Epithelial cell of esophagus (primary cell): ENCODE measurements around the gene IL18R1.
"Not testable (repeated sequence)": the region's sequence is repeated elsewhere in the genome, so short reads cannot be mapped to it uniquely, and the experiment has no call there.

Source experiments
- DNase-seq: peaks from one replicate; pipeline ENCODE4 v3.0.0; 2010; ENCODE audit warnings: low read depth
- H3K4me3 ChIP-seq: 2 replicates; pipeline ENCODE4 v1.5.1; 2011; ENCODE audit warnings: mild to moderate bottlenecking, low read length, control low read depth
- TF ChIP-seq, protein P1 (sequence below): IDR thresholded peaks from 2 replicates; pipeline ENCODE4 v1.5.1; 2011; ENCODE audit warnings: low read depth, mild to moderate bottlenecking, low read length, control low read depth, inconsistent platforms; ENCODE audit not compliant: insufficient read depth; ENCODE audit errors: missing control alignments

IL18R1 gene

DNA sequence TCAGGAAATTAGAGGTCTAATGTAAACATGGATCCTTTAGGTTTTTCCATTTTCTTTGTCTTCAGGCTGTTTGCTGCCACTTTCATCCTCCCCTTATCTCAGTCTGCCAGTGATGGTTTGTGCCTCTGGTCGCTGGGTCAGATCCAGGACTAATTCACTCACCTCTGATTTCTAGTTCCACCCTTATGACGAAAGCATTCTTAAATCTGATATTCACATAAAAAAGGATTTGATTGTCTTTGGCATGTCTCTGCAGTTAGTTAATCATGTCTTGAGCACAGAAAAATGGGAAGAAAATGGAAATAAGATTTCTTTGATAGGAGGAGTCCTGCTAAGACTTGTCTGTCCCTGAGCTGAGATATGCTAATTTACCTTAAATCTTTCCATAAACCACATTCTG is 39.7 kb upstream of the IL18R1 start:
- TF ChIP-seq, protein P1, sequence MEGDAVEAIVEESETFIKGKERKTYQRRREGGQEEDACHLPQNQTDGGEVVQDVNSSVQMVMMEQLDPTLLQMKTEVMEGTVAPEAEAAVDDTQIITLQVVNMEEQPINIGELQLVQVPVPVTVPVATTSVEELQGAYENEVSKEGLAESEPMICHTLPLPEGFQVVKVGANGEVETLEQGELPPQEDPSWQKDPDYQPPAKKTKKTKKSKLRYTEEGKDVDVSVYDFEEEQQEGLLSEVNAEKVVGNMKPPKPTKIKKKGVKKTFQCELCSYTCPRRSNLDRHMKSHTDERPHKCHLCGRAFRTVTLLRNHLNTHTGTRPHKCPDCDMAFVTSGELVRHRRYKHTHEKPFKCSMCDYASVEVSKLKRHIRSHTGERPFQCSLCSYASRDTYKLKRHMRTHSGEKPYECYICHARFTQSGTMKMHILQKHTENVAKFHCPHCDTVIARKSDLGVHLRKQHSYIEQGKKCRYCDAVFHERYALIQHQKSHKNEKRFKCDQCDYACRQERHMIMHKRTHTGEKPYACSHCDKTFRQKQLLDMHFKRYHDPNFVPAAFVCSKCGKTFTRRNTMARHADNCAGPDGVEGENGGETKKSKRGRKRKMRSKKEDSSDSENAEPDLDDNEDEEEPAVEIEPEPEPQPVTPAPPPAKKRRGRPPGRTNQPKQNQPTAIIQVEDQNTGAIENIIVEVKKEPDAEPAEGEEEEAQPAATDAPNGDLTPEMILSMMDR, result no peak
- no peak overlapping the region for H3K4me3 ChIP-seq
- no peak for DNase-seq

DNA sequence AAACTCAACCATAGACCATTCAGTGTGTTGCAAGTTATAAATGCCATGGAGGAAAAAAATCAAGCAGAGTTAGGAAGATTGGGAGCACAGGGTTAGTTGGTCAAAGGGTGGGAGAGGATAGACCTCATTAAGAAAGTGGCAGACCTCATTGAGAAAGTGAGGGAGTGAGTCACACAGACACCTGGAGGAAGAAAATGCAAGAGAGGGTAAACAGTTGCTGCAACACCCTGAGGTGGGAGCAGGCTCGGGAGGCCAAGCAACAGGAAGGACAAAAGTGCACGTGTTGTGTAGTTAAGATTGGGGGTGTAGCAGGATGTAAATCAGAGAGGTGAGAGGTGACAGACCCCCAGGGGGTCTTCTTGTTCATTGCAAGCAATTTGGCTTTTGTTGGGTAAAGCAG is 37.9 kb upstream of the IL18R1 start:
- no peak overlapping the region for H3K4me3 ChIP-seq
- DNase-seq, result peak; percentile 88
- TF ChIP-seq, protein P1, result no peak

DNA sequence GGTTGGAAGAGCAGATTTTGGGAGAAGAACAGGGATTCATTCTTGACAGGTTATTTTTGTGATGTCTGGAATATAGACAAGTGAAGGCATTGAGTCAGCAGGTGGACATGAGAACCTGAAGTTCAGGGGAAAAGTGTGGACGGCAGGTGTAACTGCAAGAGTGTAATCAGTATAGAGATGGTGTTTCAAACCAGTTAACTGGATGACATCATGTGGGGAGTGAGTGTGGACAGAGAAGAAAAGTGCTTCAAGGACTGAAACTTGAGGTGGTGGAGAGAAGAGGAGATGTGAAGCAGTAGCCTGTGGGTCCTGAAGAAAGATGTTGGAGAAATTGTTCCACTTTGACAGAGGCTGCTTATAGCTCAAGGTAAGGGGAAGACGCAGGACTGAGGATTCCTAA is 37.2 kb upstream of the IL18R1 start:
- no peak overlapping the region for H3K4me3 ChIP-seq
- TF ChIP-seq, protein P1, result no peak
- DNase-seq, result no peak

DNA sequence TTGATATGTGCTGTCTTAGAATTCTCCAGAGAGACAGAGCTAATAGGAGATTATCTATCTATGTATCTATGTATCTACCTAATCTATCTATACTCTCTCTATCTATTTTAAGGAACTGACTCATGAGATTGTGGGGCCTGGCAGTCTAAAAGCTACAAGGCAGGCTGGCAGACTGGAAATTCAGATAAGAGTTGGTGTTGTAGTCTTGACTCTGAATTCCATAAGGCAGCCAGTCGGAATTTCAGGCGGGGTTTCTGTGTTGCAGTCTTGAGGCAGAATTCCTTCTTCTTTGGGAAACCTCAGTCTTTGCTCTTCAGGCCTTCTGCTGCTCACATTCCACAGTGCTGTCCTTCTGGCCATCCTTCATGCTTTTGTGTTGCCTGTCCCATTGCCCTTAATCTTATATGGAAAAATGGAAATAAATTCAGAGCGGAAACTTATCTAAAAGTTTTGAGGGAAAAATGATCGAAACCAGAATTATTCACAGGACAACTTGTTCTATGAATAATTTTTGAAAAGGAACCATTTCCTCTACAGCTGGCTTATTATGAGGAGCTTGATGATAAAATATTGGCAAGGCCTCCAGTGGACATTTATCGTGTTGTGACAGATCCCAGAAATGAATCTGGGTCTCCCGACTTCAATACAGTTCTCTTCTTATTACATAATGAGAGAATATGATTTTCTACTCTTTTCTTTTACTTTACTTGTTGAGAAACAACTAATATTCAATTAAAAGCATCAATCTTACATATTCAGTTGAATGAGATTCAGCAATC is 33.5 kb upstream of the IL18R1 start:
- TF ChIP-seq, protein P1, result no peak
- DNase-seq, result no peak
- H3K4me3 ChIP-seq, result no peak overlapping the region

DNA sequence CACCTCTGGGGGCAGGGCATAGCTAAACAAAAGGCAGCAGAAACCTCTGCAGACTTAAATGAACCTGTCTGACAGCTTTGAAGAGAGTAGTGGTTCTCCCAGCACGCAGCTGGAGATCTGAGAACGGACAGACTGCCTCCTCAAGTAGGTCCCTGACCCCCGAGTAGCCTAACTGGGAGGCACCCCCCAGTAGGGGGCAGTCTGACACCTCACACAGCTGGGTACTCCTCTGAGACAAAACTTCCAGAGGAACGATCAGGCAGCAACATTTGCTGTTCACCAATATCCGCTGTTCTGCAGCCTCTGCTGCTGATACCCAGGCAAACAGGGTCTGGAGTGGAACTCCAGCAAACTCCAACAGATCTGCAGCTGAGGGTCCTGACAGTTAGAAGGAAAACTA is 30.7 kb upstream of the IL18R1 start:
- not testable (repeated sequence) for DNase-seq, H3K4me3 ChIP-seq

DNA sequence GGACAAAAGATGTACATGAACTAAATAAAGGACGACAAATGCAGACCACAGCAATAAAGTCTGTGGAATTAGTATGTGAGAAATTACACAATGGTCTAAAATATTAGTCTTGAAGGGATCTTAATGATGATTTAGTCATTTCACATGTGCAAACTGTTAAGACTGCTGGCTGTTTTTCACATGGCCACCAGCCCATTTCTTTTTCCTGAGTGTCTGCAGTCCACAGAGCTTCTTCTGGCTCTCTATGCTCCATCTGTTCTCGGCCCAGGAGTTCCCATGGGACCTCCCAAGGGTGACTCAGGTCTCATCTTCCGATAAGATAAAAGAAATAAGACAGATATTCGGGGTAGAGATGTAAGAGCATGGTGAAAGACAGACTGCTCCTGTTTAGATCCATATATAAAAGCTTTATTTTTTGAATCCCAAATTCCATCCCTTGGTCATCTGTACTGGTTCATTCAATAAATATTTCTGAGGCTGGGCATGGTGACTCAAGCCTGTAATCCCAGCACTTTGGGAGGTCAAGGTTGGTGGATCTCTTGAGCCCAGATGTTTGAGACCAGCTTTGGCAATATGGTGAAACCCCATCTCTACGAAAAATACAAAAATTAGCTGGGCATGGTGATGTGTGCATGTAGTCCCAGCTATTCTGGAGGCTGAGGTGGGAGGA is 24.1 kb upstream of the IL18R1 start:
- DNase-seq, result no peak
- H3K4me3 ChIP-seq, result no peak overlapping the region
- TF ChIP-seq, protein P1, result no peak

DNA sequence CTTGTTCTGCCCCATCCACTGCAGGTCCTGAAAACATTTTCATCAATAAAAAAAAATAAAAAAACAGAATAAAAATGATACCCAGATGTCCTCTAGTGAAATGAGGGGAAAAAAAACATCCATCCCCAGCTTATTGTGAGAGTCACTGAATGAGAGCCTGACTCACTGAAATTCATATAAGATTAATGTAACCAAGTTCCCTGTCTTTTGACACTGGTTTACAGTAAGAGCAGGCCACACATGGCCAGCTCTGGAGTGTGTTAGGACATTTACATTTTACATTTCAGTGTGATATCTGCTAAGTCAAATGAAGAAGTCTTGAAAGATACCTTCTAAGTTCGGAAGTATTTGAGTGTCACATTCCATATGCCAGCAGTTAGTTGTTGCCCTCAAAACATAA is 21.1 kb upstream of the IL18R1 start:
- no peak for DNase-seq
- TF ChIP-seq, protein P1, result no peak
- no peak overlapping the region for H3K4me3 ChIP-seq
